Mammary epithelial cell (primary cell): ENCODE measurements around the gene DVL1.

Experiments used
- EZH2 ChIP-seq: IDR thresholded peaks from 2 replicates; pipeline ENCODE4 v1.6.1; 2012; ENCODE audit warnings: low read length, inconsistent platforms, borderline replicate concordance
- TF ChIP-seq, protein P1 (sequence below), 2 donors: IDR thresholded peaks in 1 of 2; conservative IDR thresholded peaks in 1 of 2; 2 replicates each; pipeline ENCODE4 v1.5.1; 2011 to 2012; ENCODE audit warnings: inconsistent platforms in 2 of 2, low read length in 2 of 2, mild to moderate bottlenecking in 2 of 2, control low read depth in 1 of 2, low read depth in 1 of 2; ENCODE audit not compliant: insufficient read depth in 1 of 2; ENCODE audit errors: extremely low read depth in 1 of 2

DNA sequence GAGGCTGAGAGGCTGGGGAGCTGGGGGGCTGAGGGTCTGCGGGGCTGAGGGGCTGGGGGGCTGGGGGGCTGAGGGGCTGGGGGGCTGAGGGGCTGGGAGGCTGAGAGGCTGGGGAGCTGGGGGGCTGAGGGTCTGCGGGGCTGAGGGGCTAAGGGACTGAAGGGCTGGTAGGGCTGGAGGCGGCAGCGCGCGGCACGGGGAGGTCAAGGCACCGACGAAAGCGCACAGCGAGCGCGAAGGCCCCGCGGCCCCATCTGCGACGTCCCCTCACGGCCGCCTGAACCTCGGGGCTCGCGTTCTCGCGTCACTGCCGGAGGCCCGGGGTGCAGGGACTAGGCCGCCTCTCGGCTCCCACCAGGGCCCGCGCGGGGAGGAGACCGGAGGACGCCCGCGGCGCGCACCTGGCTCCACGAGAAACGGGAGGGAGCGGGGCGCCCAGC, 25.1 kb downstream of the DVL1 start:
- TF ChIP-seq, protein P1, sequence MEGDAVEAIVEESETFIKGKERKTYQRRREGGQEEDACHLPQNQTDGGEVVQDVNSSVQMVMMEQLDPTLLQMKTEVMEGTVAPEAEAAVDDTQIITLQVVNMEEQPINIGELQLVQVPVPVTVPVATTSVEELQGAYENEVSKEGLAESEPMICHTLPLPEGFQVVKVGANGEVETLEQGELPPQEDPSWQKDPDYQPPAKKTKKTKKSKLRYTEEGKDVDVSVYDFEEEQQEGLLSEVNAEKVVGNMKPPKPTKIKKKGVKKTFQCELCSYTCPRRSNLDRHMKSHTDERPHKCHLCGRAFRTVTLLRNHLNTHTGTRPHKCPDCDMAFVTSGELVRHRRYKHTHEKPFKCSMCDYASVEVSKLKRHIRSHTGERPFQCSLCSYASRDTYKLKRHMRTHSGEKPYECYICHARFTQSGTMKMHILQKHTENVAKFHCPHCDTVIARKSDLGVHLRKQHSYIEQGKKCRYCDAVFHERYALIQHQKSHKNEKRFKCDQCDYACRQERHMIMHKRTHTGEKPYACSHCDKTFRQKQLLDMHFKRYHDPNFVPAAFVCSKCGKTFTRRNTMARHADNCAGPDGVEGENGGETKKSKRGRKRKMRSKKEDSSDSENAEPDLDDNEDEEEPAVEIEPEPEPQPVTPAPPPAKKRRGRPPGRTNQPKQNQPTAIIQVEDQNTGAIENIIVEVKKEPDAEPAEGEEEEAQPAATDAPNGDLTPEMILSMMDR (conservative IDR thresholded peaks at IDR 0.05 in 1 of 2, IDR thresholded peaks at IDR 0.05 in 1 of 2; ENCODE audit: extremely low read depth in 1 of 2, insufficient read depth in 1 of 2, low read depth in 1 of 2, low read length in 2 of 2): no peak
- TF ChIP-seq EZH2: no peak
